Activated T-cell treated with anti-CD3 and anti-CD28 coated beads, Interleukin-2, amount 50 U/mL, for 72 hours (primary cell): Measurements from ENCODE around the gene NUCB2. TPM values are rescaled to one million over a fixed set of nuclear protein-coding genes. Genes with fewer than 3 reads are reported as not detected.
"Not testable (repeated sequence)": the region's sequence is repeated elsewhere in the genome, so short reads cannot be mapped to it uniquely, and the experiment has no call there.

Experiments used
- ATAC-seq, 2 donors: fragments of 150-1000 bp; cut with Tn5 transposase; replicated peaks in 1 of 2; 2 replicates each; pipeline ENCODE4 v1.10.0; 2021; ENCODE audit warnings: moderate library complexity in 2 of 2, mild to moderate bottlenecking in 1 of 2
- DNase-seq, 2 donors: peaks; one replicate each; pipeline ENCODE4 v3.0.0; 2021 to 2022; ENCODE audit warnings: mixed read lengths in 1 of 2
- H3K27ac Mint-ChIP-seq: one replicate; pipeline ENCODE4 v1.8.0; 2022; ENCODE audit warnings: mild to moderate bottlenecking, moderate library complexity, mixed read lengths
- H3K27me3 Mint-ChIP-seq: one replicate; pipeline ENCODE4 v1.8.0; 2022; ENCODE audit warnings: low read depth, mixed read lengths
- H3K36me3 Mint-ChIP-seq, 2 donors: one replicate each; pipeline ENCODE4 v1.8.0; 2022; ENCODE audit warnings: mixed read lengths in 2 of 2, mild to moderate bottlenecking in 1 of 2; ENCODE audit not compliant: insufficient read depth in 2 of 2
- H3K4me1 Mint-ChIP-seq: one replicate; pipeline ENCODE4 v1.8.0; 2022; ENCODE audit warnings: low read depth, mixed read lengths
- H3K4me3 Mint-ChIP-seq, 2 donors: one replicate each; pipeline ENCODE4 v1.8.0; 2022; ENCODE audit warnings: mild to moderate bottlenecking in 2 of 2, mixed read lengths in 2 of 2, moderate library complexity in 2 of 2
- H3K9me3 Mint-ChIP-seq, 2 donors: one replicate each; pipeline ENCODE4 v1.8.0; 2022; ENCODE audit warnings: mixed read lengths in 2 of 2
- total RNA-seq, 2 donors: library from RNA; stranded (reverse); gene quantifications; one replicate each; pipeline ENCODE4 v1.2.3, GENCODE V29; 2022

Gene NUCB2
- total RNA-seq, 2 donors from 2014 or later: 62.0 to 64.6 TPM

- Mint-ChIP-seq H3K27ac (peak overlapping the region; percentile 22), H3K27me3 (no peaks in the 10 kb centered on the region), H3K36me3 (no peaks in the 10 kb centered on the region), H3K4me1 (peaks cover 17% of the 10 kb centered on the region), H3K9me3 (no peaks in the 10 kb centered on the region), H3K4me3 (peak overlapping the region in 1 of 2 donors; percentile 48)
- DNase-seq (no peak), ATAC-seq (peak; percentile 78 to 81)
Observed at GRCh38 chr11:17256512-17256911, 20.0 kb upstream of the NUCB2 start.

GRCh38 chr11:17257196-17257595 is 19.3 kb upstream of the NUCB2 start:
- Mint-ChIP-seq H3K4me1 (peaks cover 17% of the 10 kb centered on the region), H3K36me3 (no peaks in the 10 kb centered on the region), H3K27ac (no peak overlapping the region), H3K4me3 (no peak overlapping the region), H3K9me3 (no peaks in the 10 kb centered on the region), H3K27me3 (no peaks in the 10 kb centered on the region)
- DNase-seq (no peak), ATAC-seq (peak; percentile 39 to 41)

GRCh38 chr11:17258670-17259069 is 17.9 kb upstream of the NUCB2 start:
- no peak for ATAC-seq
- Mint-ChIP-seq H3K36me3 (no peaks in the 10 kb centered on the region), H3K27ac (no peak overlapping the region), H3K27me3 (peaks cover 2% of the 10 kb centered on the region), H3K9me3 (no peaks in the 10 kb centered on the region), H3K4me3 (no peak overlapping the region), H3K4me1 (peaks cover 25% of the 10 kb centered on the region)
- no peak for DNase-seq

DNA sequence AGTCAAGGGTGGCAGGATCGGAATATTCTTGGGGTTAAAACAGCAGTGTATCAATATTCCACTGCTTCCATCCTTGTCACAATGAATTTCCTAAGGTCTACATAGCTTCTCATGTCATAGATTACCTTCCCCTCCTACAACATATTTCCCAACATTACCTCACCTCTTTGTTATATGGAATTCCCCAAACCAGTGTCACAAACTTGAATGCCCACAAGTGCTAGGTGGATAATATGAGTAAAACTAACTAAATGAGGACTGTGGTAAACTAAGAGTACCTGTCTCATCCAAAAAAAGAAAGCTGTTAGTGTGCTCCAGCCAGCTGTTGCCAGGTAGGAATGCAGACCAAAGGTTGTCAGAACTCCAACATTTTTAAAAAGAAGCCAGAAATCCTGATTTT is 17.0 kb upstream of the NUCB2 start:
- H3K27me3 Mint-ChIP-seq: peaks cover 10% of the 10 kb centered on the region
- H3K9me3 Mint-ChIP-seq: no peaks in the 10 kb centered on the region
- H3K4me3 Mint-ChIP-seq: no peak overlapping the region
- DNase-seq: no peak
- H3K4me1 Mint-ChIP-seq: peaks cover 29% of the 10 kb centered on the region
- no peaks in the 10 kb centered on the region for H3K36me3 Mint-ChIP-seq
- ATAC-seq: peak; percentile 54 to 59
- no peak overlapping the region for H3K27ac Mint-ChIP-seq

- H3K36me3 Mint-ChIP-seq: no peaks in the 10 kb centered on the region
- ATAC-seq (no peak), DNase-seq (no peak)
- no peak overlapping the region for H3K27ac Mint-ChIP-seq
- peaks cover 29% of the 10 kb centered on the region for H3K4me1 Mint-ChIP-seq
- no peak overlapping the region for H3K4me3 Mint-ChIP-seq
- H3K9me3 Mint-ChIP-seq: no peaks in the 10 kb centered on the region
- peaks cover 10% of the 10 kb centered on the region for H3K27me3 Mint-ChIP-seq
Observed at GRCh38 chr11:17260020-17260419, 16.5 kb upstream of the NUCB2 start.

- peaks cover 10% of the 10 kb centered on the region for H3K27me3 Mint-ChIP-seq
- H3K9me3 Mint-ChIP-seq: no peaks in the 10 kb centered on the region
- H3K27ac Mint-ChIP-seq: no peak overlapping the region
- no peaks in the 10 kb centered on the region for H3K36me3 Mint-ChIP-seq
- H3K4me1 Mint-ChIP-seq: peaks cover 23% of the 10 kb centered on the region
- no peak overlapping the region for H3K4me3 Mint-ChIP-seq
- DNase-seq: no peak
- ATAC-seq: no peak
Observed at GRCh38 chr11:17263769-17264168, 12.8 kb upstream of the NUCB2 start.

DNA sequence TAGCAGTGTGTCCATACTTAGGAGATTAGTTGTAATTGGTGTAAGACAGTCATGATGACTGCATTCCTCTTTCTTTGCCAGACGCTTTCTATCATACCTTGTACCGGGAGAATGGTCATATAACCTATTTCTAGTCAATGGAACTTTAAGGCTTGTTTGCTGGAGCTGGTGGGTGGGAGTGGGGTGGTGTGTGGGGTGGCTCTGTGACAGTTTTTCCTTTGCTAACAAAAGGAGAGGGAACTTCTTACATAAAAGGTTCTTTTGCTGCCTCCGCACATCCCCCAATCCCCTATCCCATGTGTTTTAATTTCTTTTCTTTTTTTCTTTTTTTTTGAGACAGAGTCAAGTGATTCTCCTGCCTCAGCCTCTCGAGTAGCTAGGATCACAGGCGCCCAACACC is 9.8 kb upstream of the NUCB2 start:
- no peak for ATAC-seq
- H3K27me3 Mint-ChIP-seq: peaks cover 10% of the 10 kb centered on the region

GRCh38 chr11:17267576-17267975 is 9.0 kb upstream of the NUCB2 start:
- ATAC-seq: peak; percentile 73 to 78
- H3K4me1 Mint-ChIP-seq: peaks cover 27% of the 10 kb centered on the region
- no peak overlapping the region for H3K27ac Mint-ChIP-seq
- DNase-seq: no peak
- H3K9me3 Mint-ChIP-seq: no peaks in the 10 kb centered on the region
- no peak overlapping the region for H3K4me3 Mint-ChIP-seq
- H3K36me3 Mint-ChIP-seq: no peaks in the 10 kb centered on the region
- H3K27me3 Mint-ChIP-seq: peaks cover 13% of the 10 kb centered on the region

More for the DNA sequence above, 9.8 kb upstream of the NUCB2 start:
- no peaks in the 10 kb centered on the region for H3K9me3 Mint-ChIP-seq
- H3K27ac Mint-ChIP-seq: no peak overlapping the region
- no peak for DNase-seq
- no peak overlapping the region for H3K4me3 Mint-ChIP-seq
- no peaks in the 10 kb centered on the region for H3K36me3 Mint-ChIP-seq
- H3K4me1 Mint-ChIP-seq: peaks cover 27% of the 10 kb centered on the region

- not testable (repeated sequence) for H3K27ac Mint-ChIP-seq, DNase-seq, H3K36me3 Mint-ChIP-seq, H3K4me3 Mint-ChIP-seq, H3K9me3 Mint-ChIP-seq, ATAC-seq
- H3K4me1 Mint-ChIP-seq: peaks cover 21% of the 10 kb centered on the region
- peaks cover 16% of the 10 kb centered on the region for H3K27me3 Mint-ChIP-seq
Observed at GRCh38 chr11:17268500-17268899, 8.0 kb upstream of the NUCB2 start.

GRCh38 chr11:17268902-17269301 is 7.6 kb upstream of the NUCB2 start:
- DNase-seq: no peak
- Mint-ChIP-seq H3K9me3 (no peaks in the 10 kb centered on the region), H3K27me3 (peaks cover 12% of the 10 kb centered on the region), H3K4me3 (no peak overlapping the region), H3K36me3 (no peaks in the 10 kb centered on the region), H3K4me1 (peaks cover 17% of the 10 kb centered on the region), H3K27ac (no peak overlapping the region)
- ATAC-seq: no peak

- DNase-seq (no peak), ATAC-seq (no peak)
- H3K4me3 Mint-ChIP-seq: no peak overlapping the region
- H3K36me3 Mint-ChIP-seq: no peaks in the 10 kb centered on the region
- peaks cover 34% of the 10 kb centered on the region for H3K4me1 Mint-ChIP-seq
- no peak overlapping the region for H3K27ac Mint-ChIP-seq
- peaks cover 6% of the 10 kb centered on the region for H3K27me3 Mint-ChIP-seq
- no peaks in the 10 kb centered on the region for H3K9me3 Mint-ChIP-seq
Observed at GRCh38 chr11:17272801-17273200, 3.7 kb upstream of the NUCB2 start.

- no peak for ATAC-seq
- Mint-ChIP-seq H3K27ac (no peak overlapping the region), H3K4me1 (peaks cover 37% of the 10 kb centered on the region), H3K4me3 (no peak overlapping the region), H3K27me3 (peaks cover 6% of the 10 kb centered on the region), H3K9me3 (no peaks in the 10 kb centered on the region), H3K36me3 (no peaks in the 10 kb centered on the region)
- DNase-seq: no peak
Observed at GRCh38 chr11:17273211-17273610, 3.3 kb upstream of the NUCB2 start.

- H3K4me3 Mint-ChIP-seq: no peak overlapping the region
- no peak for ATAC-seq
- peak in 1 of 2 donors; percentile 14 for DNase-seq
- no peaks in the 10 kb centered on the region for H3K36me3 Mint-ChIP-seq
- peaks cover 6% of the 10 kb centered on the region for H3K27me3 Mint-ChIP-seq
- no peaks in the 10 kb centered on the region for H3K9me3 Mint-ChIP-seq
- H3K27ac Mint-ChIP-seq: no peak overlapping the region
- H3K4me1 Mint-ChIP-seq: peaks cover 40% of the 10 kb centered on the region
Observed at GRCh38 chr11:17273668-17274282, 2.8 kb upstream of the NUCB2 start.
